Activated naive CD4-positive, alpha-beta T cell treated with anti-CD3 and anti-CD28 coated beads, Interleukin-2, amount 50 U/mL, for 16 hours (primary cell): ENCODE results near the gene TUBGCP6.

Experiments
- DNase-seq: peaks from one replicate; pipeline ENCODE4 v3.0.0-alpha.2; 2020

The TUBGCP6 gene

DNA sequence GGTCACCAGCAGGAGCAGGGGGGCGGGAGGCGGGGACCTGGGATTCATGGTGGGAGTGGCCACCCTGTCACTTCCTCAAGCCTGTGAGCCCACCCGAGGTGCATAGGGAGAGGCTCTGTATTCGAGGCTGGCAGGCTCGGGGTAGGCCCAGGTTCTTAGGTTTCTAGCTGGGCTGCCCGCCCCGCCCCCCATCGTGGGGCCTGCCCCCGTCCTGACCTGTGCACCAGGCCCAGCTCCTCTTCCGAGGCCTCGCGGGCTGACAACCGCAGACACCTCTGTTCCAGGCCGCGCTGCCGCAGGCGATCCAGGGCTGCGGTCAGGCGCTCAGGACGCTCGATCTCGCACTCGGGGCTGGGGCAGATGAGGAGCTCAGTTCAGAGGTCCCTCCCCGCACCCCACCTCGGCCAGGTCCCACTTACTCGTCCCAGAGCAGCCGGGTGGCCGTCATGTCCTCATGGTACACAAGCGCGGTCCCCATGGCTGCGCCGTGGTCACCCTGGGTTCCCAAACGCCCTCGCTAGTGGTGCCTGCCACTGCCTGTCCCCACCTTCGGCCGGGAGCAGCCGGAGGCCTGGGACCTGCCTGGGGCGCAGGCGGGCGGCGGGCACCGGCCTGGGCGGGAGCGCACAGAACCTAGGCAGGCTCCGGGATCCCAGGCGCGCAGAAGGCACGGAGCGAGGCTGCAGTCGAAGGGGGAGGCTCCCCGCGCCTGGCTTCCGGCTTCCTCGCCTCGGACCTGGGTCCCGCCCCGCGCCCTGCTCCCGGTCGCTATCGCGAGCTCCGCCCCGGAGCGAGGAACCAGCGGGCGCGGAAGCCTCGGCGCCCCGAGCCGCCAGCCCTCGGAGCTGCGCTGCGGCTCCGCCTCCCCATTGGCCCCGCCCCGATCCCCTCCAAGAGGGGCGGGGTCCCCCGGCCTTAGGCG is 6.0 kb upstream of the TUBGCP6 start, which contains the start of gene HDAC10:
HDAC10 (minus strand) TSS at position 711 of the 922 bp plus-strand sequence; CDS start at position 478, 233 bp downstream.
- DNase-seq, result peak; percentile 83

DNA sequence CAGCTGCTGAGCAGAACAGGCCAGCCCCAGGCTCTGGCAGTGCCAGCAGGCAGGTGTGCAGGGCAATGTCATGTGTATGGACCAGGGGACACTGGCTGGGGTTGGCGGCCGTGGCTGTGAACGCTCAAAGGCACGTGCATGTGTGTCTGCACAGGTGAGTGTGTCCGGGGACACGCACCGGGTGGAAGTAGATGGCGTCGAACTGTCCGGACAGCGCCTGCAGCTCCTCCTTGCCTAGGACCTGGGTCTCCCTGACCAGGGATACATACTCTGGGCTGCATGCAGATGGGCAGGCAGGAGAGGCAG is 5.4 kb upstream of the TUBGCP6 start:
- DNase-seq, result no peak

- DNase-seq, result no peak
Observed at GRCh38 chr22:50249341-50250248, 4.8 kb upstream of the TUBGCP6 start.

DNA sequence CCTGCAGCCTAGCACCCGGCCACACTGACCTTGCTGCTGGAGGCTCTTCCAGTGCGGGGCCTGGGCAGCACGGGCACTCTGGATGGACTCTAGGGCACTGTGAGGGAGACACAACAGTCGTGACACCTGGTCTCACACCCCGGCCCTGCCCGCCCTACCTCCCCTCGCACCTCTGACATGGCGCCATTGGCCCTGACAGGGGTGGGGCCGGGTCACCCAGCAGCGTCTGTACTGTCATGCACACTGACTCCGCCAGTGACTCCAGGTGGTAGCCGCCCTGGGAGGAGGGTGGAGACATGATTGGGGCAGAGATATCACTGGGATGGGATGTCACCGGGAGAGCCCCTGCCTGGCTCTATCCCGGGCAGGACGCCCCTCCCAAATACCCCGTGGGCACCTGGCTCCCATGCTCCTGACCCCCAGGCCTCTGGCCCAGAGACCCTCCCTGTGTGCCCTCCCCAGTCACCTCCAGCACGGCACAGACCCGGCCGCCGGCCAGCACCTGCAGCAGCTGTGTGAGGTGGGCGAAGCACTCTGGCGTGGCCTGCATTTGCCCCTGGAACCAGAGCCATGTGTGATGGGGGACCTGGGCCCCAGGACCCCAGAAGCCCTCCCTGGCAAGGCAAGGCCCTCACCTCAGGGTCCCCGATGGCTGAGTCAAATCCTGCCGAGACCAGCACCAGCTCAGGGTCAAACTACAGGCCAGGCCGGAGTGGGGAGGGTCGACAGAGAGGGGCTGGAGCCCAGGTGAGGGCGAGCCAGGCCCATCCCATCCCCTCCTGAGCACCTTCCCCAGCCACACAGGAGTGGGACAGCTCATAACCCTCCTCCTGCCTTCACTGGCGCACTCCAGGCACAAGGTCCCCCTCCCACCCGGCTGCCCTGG is 3.6 kb upstream of the TUBGCP6 start:
- no peak for DNase-seq

- DNase-seq, result no peak
Observed at GRCh38 chr22:50247748-50248147, 2.9 kb upstream of the TUBGCP6 start.

- DNase-seq, result no peak
Observed at GRCh38 chr22:50246242-50247175, 1.7 kb upstream of the TUBGCP6 start.

DNA sequence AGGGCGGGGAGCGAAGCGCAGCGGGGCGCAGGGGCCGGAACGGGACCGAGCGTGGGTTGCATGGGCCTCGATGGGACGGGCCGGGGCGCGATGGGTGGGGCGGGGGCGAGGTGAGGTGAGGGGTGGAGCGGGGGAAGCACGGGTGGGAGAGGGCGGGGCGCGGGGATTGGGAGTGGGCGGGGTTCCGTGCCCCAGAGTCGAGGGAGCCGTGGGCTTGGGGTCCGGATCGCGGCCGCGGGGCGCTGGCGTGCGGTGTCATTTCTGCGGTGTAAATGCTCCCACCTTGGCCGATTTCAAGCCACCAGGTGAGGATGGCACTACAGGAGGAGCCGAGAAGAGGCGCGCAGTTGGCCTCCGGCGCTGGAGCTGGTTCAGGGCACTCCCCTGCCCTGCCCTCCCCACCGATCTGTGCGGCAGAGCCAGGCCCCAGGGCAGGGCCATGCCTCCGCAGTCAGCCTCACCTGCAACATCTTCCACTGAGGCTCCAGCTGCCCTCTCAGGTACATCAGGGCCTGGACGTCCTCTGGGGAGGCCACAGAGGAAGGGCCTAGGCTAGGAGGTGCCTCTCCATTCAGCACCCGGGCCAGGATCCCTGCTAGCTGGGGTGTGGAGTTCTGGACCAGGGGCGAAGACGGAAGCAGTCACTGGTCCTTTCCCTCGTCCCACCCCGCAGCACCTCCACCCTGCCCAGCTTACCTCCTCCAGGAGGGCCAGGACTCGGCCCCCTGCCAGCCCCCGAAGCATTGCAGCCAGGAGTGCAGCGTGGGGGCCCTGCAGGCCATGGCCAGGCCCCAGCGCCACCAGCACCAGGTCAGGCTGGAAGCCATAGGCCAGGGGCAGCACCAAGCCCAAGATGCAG is 620 bp upstream of the TUBGCP6 start:
- no peak for DNase-seq

GRCh38 chr22:50243685-50244419 is 971 bp downstream of the TUBGCP6 start:
- DNase-seq, result no peak

- no peak for DNase-seq
Observed at GRCh38 chr22:50242406-50242949, 2.3 kb downstream of the TUBGCP6 start.

DNA sequence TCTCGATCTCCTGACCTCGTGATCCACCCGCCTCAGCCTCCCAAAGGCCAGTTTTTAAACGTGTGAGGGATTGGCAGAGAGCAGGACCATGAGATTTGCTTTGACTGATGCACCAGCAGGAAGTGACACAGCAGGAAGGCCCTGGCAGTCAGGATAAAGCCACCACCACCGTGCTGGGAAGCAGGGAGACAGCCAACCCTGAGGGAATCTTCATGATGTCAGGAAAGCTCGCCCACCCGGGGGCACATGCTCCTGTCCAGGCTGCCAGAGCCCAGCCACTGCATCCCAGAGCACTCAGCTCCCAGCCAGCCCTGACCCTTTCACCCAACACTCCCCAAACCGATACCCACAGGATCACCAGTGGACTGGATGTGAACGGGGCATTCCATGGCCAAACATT is 6.1 kb downstream of the TUBGCP6 start:
- DNase-seq, result no peak

GRCh38 chr22:50236731-50237409 is 8.0 kb downstream of the TUBGCP6 start:
- DNase-seq, result no peak

GRCh38 chr22:50233223-50233622 is 11.6 kb downstream of the TUBGCP6 start:
- no peak for DNase-seq

- no peak for DNase-seq
Observed at GRCh38 chr22:50232481-50233151, 12.2 kb downstream of the TUBGCP6 start.

- no peak for DNase-seq
Observed at GRCh38 chr22:50229370-50229769, 15.5 kb downstream of the TUBGCP6 start.

DNA sequence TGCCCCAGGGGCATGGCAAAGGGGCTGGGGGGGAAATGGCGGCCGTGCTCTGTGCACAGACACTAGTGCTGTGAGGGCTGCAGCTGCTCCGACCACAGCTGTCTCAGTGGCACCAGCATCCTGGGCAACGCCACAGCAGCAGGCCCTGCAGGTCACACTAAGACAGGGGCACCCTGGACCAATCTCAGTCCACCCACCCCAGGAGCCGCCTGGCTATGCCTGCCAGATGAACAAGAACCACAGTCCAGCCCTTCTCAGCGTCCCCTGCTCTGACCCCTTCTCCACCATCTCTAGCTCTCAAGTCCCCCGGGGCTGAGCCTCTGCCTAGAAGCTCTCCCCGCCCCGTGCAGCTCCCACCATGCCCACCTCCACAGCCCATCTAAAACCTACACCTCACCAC is 16.5 kb downstream of the TUBGCP6 start:
- no peak for DNase-seq

- no peak for DNase-seq
Observed at GRCh38 chr22:50227579-50228215, 17.1 kb downstream of the TUBGCP6 start.

DNA sequence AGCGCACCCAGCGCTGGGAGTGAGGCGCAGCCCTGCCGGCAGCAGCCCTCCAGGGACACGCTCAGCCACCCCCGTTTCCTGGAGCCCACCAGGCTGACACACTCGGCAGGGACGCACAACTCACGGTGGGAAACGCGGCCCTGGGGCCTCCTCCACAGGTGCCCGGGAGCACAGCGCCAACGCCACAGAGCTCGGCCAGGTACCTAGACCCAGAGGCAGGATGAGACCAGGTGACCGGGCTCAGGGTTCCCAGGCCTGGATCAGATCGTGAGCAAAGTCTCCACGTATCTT is 18.0 kb downstream of the TUBGCP6 start:
- no peak for DNase-seq
